Measurements from ENCODE around the gene COX6B1.

DNA sequence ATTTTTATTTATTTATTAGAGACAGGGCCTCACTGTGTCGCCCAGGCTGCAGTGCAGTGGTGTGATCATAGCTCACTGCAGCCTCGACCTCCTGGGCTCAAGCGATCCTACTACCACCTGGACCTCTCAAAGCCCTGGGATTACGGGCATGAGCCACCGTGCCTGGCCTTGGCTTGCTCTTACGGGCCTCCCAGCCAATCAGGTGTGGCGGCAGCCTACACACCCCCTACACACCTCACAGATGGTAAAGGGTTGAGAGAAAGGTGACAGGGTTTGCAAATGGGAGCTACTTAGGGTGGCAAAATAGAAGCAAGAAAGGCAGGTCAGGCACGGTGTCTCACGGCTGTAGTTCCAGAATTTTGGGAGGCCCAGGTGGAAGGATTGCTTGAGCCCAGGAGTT lies 55.2 kb downstream of the COX6B1 start:
- no peak for TF ChIP-seq GATA3 (IDR thresholded peaks at IDR 0.05; ENCODE audit: low read depth, low read length)
- no peak for TF ChIP-seq GATA2 (IDR thresholded peaks at IDR 0.05; ENCODE audit: low read depth, low read length)
